Neural cell (in vitro differentiated cells): ENCODE results near the gene NSFL1C. TPM values are rescaled to one million over a fixed set of nuclear protein-coding genes. Genes with fewer than 3 reads are reported as not detected.

Source experiments
- H2AFZ ChIP-seq: fragments of 200-600, 300-800 bp; sonication (generic), shearing (Covaris generic); 2 replicates; pipeline ENCODE4 v1.6.0; 2014; ENCODE audit warnings: low read depth, mild to moderate bottlenecking, antibody characterized with exemption, low read length, moderate library complexity
- H3F3A ChIP-seq: fragments of 200-600 bp; shearing (Covaris generic); 2 replicates; pipeline ENCODE4 v1.6.1; 2016; ENCODE audit warnings: mild to moderate bottlenecking, moderate library complexity, mixed read lengths, antibody characterized with exemption, low read length; ENCODE audit not compliant: insufficient read depth, poor library complexity, severe bottlenecking
- H3K27ac ChIP-seq: fragments of 200-600, 300-800 bp; sonication (generic), shearing (Covaris generic); 2 replicates; pipeline ENCODE4 v1.5.1; 2014; ENCODE audit warnings: mild to moderate bottlenecking, low read length, moderate library complexity
- H3K27me3 ChIP-seq: fragments of 300-800, 200-600 bp; sonication (generic), shearing (Covaris generic); 2 replicates; pipeline ENCODE4 v1.6.0; 2014; ENCODE audit warnings: mild to moderate bottlenecking, low read depth, low read length, moderate library complexity; ENCODE audit not compliant: insufficient read depth
- H3K36me3 ChIP-seq: fragments of 300-800, 200-600 bp; sonication (generic), shearing (Covaris generic); 2 replicates; pipeline ENCODE4 v1.5.1; 2014; ENCODE audit warnings: mild to moderate bottlenecking, antibody characterized with exemption, low read length, moderate library complexity; ENCODE audit not compliant: insufficient read depth
- H3K4me2 ChIP-seq: fragments of 300-800, 200-600 bp; sonication (generic), shearing (Covaris generic); 2 replicates; pipeline ENCODE4 v1.6.0; 2014; ENCODE audit warnings: mild to moderate bottlenecking, low read length
- H3K4me3 ChIP-seq: fragments of 300-800, 200-600 bp; sonication (generic), shearing (Covaris generic); 2 replicates; pipeline ENCODE4 v1.5.1; 2014; ENCODE audit warnings: mild to moderate bottlenecking, low read length, moderate library complexity
- H3K79me2 ChIP-seq: fragments of 200-600 bp; shearing (Covaris generic); replicated peaks from 2 replicates; pipeline ENCODE4 v1.6.0; 2014; ENCODE audit warnings: mild to moderate bottlenecking, low read length, moderate library complexity; ENCODE audit not compliant: insufficient read depth
- H3K9ac ChIP-seq: fragments of 300-800, 200-600 bp; sonication (generic), shearing (Covaris generic); 2 replicates; pipeline ENCODE4 v1.6.1; 2016; ENCODE audit warnings: mild to moderate bottlenecking, low read length, mixed read lengths
- H3K9me2 ChIP-seq: fragments of 200-600 bp; shearing (Covaris generic); 2 replicates; pipeline ENCODE4 v1.6.1; 2016; ENCODE audit warnings: mild to moderate bottlenecking, low read length, mixed read lengths; ENCODE audit not compliant: insufficient read depth
- H3K9me3 ChIP-seq: fragments of 200-600, 300-800 bp; sonication (generic), shearing (Covaris generic); 2 replicates; pipeline ENCODE4 v1.6.1; 2016; ENCODE audit warnings: mild to moderate bottlenecking, mixed run types, low read length, moderate library complexity, mixed read lengths
- H4K20me1 ChIP-seq: fragments of 200-600 bp; shearing (Covaris generic); 2 replicates; pipeline ENCODE4 v1.6.1; 2016; ENCODE audit warnings: mild to moderate bottlenecking, mixed run types; ENCODE audit not compliant: insufficient read depth
- CTCF ChIP-seq: fragments of 450-650 bp; IDR thresholded peaks from 2 replicates; pipeline ENCODE4 v1.5.1; 2014; ENCODE audit warnings: antibody characterized with exemption, mild to moderate bottlenecking, moderate library complexity; ENCODE audit not compliant: poor library complexity, severe bottlenecking
- EP300 ChIP-seq: fragments of 450-650 bp; conservative IDR thresholded peaks from 2 replicates; pipeline ENCODE4 v1.6.1; 2014; ENCODE audit warnings: antibody characterized with exemption, mild to moderate bottlenecking, moderate library complexity; ENCODE audit not compliant: poor library complexity, severe bottlenecking
- EZH2 ChIP-seq: fragments of 200-600, 300-800 bp; shearing (Covaris generic), sonication (generic); IDR thresholded peaks from 2 replicates; pipeline ENCODE4 v1.6.1; 2014; ENCODE audit warnings: antibody characterized with exemption, low read length, borderline replicate concordance, mild to moderate bottlenecking; ENCODE audit not compliant: insufficient read depth, poor library complexity, severe bottlenecking
- MXI1 ChIP-seq: fragments of 450-650 bp; conservative IDR thresholded peaks from 2 replicates; pipeline ENCODE4 v1.6.1; 2014; ENCODE audit warnings: antibody characterized with exemption, mild to moderate bottlenecking; ENCODE audit not compliant: poor library complexity, severe bottlenecking
- POLR2AphosphoS5 ChIP-seq: IDR thresholded peaks from 2 replicates; pipeline ENCODE4 v1.6.1; 2012
- RAD21 ChIP-seq: fragments of 450-650 bp; conservative IDR thresholded peaks from 2 replicates; pipeline ENCODE4 v1.6.1; 2014; ENCODE audit warnings: antibody characterized with exemption, mild to moderate bottlenecking, moderate library complexity
- REST ChIP-seq: IDR thresholded peaks from 2 replicates; pipeline ENCODE4 v1.6.1; 2012; ENCODE audit warnings: borderline replicate concordance
- SMC3 ChIP-seq: fragments of 450-650 bp; conservative IDR thresholded peaks from 2 replicates; pipeline ENCODE4 v1.6.1; 2014; ENCODE audit warnings: antibody characterized with exemption, mild to moderate bottlenecking, moderate library complexity; ENCODE audit not compliant: poor library complexity
- TAF1 ChIP-seq: IDR thresholded peaks from 2 replicates; pipeline ENCODE4 v1.6.1; 2012; ENCODE audit warnings: low read depth
- polyA plus RNA-seq: library from polyadenylated mRNA; depleted of rRNA; stranded (reverse); fragments of >200 nt; gene quantifications from 2 replicates; pipeline ENCODE4 v1.2.3, GENCODE V29; 2014

NSFL1C gene
- polyA plus RNA-seq, 1 donor from 2014 or later = 48.7 TPM

- no peaks in the 10 kb centered on the region for H3K27me3 ChIP-seq
- H2AFZ ChIP-seq = no peak overlapping the region
- H4K20me1 ChIP-seq = no peaks in the 10 kb centered on the region
- no peak overlapping the region for H3K9ac ChIP-seq
- H3K79me2 ChIP-seq = peaks cover 26% of the 10 kb centered on the region
- no peaks in the 10 kb centered on the region for H3K9me2 ChIP-seq
- no peaks in the 10 kb centered on the region for H3F3A ChIP-seq
- H3K27ac ChIP-seq = no peak overlapping the region
- H3K9me3 ChIP-seq = no peaks in the 10 kb centered on the region
- H3K36me3 ChIP-seq = no peaks in the 10 kb centered on the region
- TF ChIP-seq EP300 (no peak), REST (no peak), TAF1 (no peak), CTCF (no peak), EZH2 (no peak), MXI1 (no peak)
- H3K4me3 ChIP-seq = peak overlapping the region; percentile 11
- no peak overlapping the region for H3K4me2 ChIP-seq
Measured at GRCh38 chr20:1463971-1464570, 2.6 kb downstream of the NSFL1C start.

GRCh38 chr20:1462834-1463233 is 3.8 kb downstream of the NSFL1C start:
- H3K9me3 ChIP-seq = no peaks in the 10 kb centered on the region
- no peaks in the 10 kb centered on the region for H3K36me3 ChIP-seq
- H3K27me3 ChIP-seq = no peaks in the 10 kb centered on the region
- peaks cover 26% of the 10 kb centered on the region for H3K79me2 ChIP-seq
- H3K9ac ChIP-seq = no peak overlapping the region
- TF ChIP-seq SMC3 (no peak), RAD21 (no peak), CTCF (no peak), POLR2AphosphoS5 (no peak), EP300 (no peak), REST (no peak), EZH2 (no peak), MXI1 (no peak), TAF1 (no peak)
- H4K20me1 ChIP-seq = no peaks in the 10 kb centered on the region
- no peaks in the 10 kb centered on the region for H3K9me2 ChIP-seq
- no peaks in the 10 kb centered on the region for H3F3A ChIP-seq
- H3K4me2 ChIP-seq = no peak overlapping the region
- no peak overlapping the region for H3K27ac ChIP-seq
- no peak overlapping the region for H2AFZ ChIP-seq
- no peak overlapping the region for H3K4me3 ChIP-seq
